ENCODE data around the gene KCNMA1. TPM values are rescaled to one million over a fixed set of nuclear protein-coding genes. Genes with fewer than 3 reads are reported as not detected.

The KCNMA1 gene
- total and polyA plus RNA-seq, 8 donors: 2.8 to 21.1 (median 4.3) TPM

DNA sequence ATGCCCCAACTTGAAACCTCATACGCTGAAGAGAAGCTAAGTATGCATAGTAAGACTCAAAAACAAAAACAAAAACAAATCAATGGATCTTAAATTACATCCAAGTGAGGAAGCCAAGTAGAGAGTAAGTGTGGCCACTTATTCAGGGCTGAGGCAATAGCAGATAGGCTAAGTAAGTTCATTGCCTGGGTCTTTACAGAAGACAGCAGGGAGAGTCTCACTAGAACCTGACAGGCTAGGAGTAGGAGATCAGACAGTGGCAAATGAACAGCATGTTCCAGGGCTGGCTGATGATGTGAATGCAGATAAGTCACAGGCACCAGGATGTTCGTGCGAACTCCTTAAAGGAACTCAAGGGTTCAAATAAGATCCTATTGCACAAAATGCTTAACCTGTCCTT, 568.6 kb downstream of the KCNMA1 start:
- Histone ChIP-seq H3K36me3 (no peaks in the 10 kb centered on the region), H3K9me3 (no peaks in the 10 kb centered on the region), H3K27ac (no peak overlapping the region), H3K4me1 (peaks cover 4 to 5% of the 10 kb centered on the region in 2 donors), H3K4me3 (no peak overlapping the region), H3K27me3 (no peaks in the 10 kb centered on the region)
- no peak for ATAC-seq
- DNase-seq: peak in 1 of 4 donors; percentile 33
- TF ChIP-seq CTCF (IDR thresholded peaks at IDR 0.05): no peak
- intact Hi-C loops (cut with DNase I): no loop called here

- H3K36me3 ChIP-seq: no peaks in the 10 kb centered on the region
- no peak for DNase-seq
- TF ChIP-seq CTCF (IDR thresholded peaks at IDR 0.05): no peak
- no peaks in the 10 kb centered on the region for H3K27me3 ChIP-seq
- H3K9me3 ChIP-seq: no peaks in the 10 kb centered on the region
- ATAC-seq: no peak
- H3K4me1 ChIP-seq: peaks cover 4 to 5% of the 10 kb centered on the region in 2 donors
- intact Hi-C loops (cut with DNase I): no loop called here
- H3K27ac ChIP-seq: no peak overlapping the region
- H3K4me3 ChIP-seq: no peak overlapping the region
These were observed 569.3 kb downstream of the KCNMA1 start for GRCh38 chr10:77068272-77068671.

GRCh38 chr10:77062381-77062780, 575.2 kb downstream of the KCNMA1 start:
- Histone ChIP-seq H3K4me1 (no peaks in the 10 kb centered on the region), H3K27me3 (no peaks in the 10 kb centered on the region), H3K4me3 (no peak overlapping the region), H3K9me3 (no peaks in the 10 kb centered on the region), H3K27ac (no peak overlapping the region), H3K36me3 (no peaks in the 10 kb centered on the region)
- ATAC-seq: no peak
- DNase-seq: no peak
- TF ChIP-seq CTCF (IDR thresholded peaks at IDR 0.05): no peak
- intact Hi-C loops (cut with DNase I): no loop called here

DNA sequence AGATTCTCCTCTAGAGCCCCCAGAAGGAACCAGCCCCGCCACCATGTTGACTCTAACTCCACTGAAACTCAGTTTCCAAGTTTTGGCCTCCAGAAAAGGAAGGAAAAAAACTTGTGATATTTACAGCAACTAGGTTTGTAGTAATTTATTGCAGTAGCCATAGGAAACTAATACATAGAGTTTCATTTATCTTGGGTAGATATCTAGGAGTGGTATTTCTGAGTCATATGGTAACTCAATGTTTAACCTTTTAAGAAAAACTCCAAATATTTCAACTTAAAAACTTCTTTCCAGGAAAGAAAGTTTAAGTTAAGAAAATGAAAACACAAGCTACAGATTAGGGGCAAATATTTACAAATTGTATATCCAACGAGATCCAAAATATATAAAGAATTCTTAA, 576.7 kb downstream of the KCNMA1 start:
- no peaks in the 10 kb centered on the region for H3K9me3 ChIP-seq
- TF ChIP-seq CTCF (IDR thresholded peaks at IDR 0.05): no peak
- no peaks in the 10 kb centered on the region for H3K27me3 ChIP-seq
- no peak overlapping the region for H3K4me3 ChIP-seq
- no peaks in the 10 kb centered on the region for H3K4me1 ChIP-seq
- intact Hi-C loops (cut with DNase I): no loop called here
- ATAC-seq (no peak), DNase-seq (no peak)
- H3K36me3 ChIP-seq: no peaks in the 10 kb centered on the region
- H3K27ac ChIP-seq: no peak overlapping the region

DNA sequence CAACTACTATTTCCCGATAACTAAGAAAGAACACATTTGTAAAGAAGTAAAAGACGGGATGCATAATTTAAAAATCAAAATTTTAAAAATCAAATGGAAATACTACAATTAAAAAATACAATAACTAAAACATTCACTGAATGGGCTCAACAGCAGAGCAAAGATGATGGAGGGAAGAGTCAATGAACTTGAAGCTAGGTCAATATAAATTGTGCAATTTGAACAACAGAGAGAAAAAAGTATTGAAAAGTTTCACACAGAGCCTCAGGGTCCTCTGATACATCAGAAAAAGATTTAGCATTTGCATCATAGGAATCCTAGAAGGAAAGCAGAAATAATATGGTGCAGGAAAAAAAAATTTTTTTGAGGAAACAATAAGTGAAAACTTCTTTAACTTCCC, 581.0 kb downstream of the KCNMA1 start:
- H3K9me3 ChIP-seq: no peaks in the 10 kb centered on the region
- no peak for DNase-seq
- H3K4me3 ChIP-seq: no peak overlapping the region
- intact Hi-C loops (cut with DNase I): no loop called here
- H3K27me3 ChIP-seq: no peaks in the 10 kb centered on the region
- H3K27ac ChIP-seq: no peak overlapping the region
- H3K36me3 ChIP-seq: no peaks in the 10 kb centered on the region
- H3K4me1 ChIP-seq: no peaks in the 10 kb centered on the region
- TF ChIP-seq CTCF (IDR thresholded peaks at IDR 0.05): no peak
- ATAC-seq: no peak

Measured in left lung (tissue), 10 donors.